ENCODE data around the gene NANOS3. TPM values are rescaled to one million over a fixed set of nuclear protein-coding genes. Genes with fewer than 3 reads are reported as not detected.

NANOS3 gene
- total and polyA plus RNA-seq, 9 of the 15 experiments (the other 6 are each of a cell fraction or from before 2014, with no cell fraction given): not detected

- ATAC-seq (peak; percentile 5; the same call in 2 of the 3 replicates), DNase-seq (ENCODE audit: extremely low read depth in 1 of 4, low spot score in 3 of 4) (peak in 1 of 4 experiments; percentile 36), FAIRE-seq (no peak)
- Histone ChIP-seq H3K9me3 (replicated peaks; ENCODE audit: control insufficient read depth, insufficient read depth, low read depth, low read length) (no peaks in the 10 kb centered on the region), H4K20me1 (replicated peaks; ENCODE audit: control insufficient read depth, insufficient read depth, low read length) (0 out of 2 replicates have a peak, but pooled peaks cover 3% of the 10 kb centered on the region), H3K27me3 (ENCODE audit: control insufficient read depth in 2 of 2, insufficient read depth in 2 of 2, low read length in 2 of 2) (no peaks in the 10 kb centered on the region), H3K4me1 (replicated peaks in 1 of 2; ENCODE audit: control insufficient read depth in 2 of 2, insufficient read depth in 2 of 2, low read length in 2 of 2) (peaks cover 44 to 87% of the 10 kb centered on the region in 2 experiments), H3K4me3 (peak overlapping the region; percentile 72), H3K27ac (ENCODE audit: extremely low read depth, low read depth, low read length) (peak overlapping the region; percentile 97), H2AFZ (ENCODE audit: low read depth, low read length) (no peak overlapping the region), H3K9me1 (ENCODE audit: control insufficient read depth, insufficient read depth, low read length) (no peaks in the 10 kb centered on the region), H3K9ac (ENCODE audit: insufficient read depth in 1 of 2, low read depth in 2 of 2, low read length in 2 of 2) (peak overlapping the region; percentile 91 to 98), H3K79me2 (ENCODE audit: control insufficient read depth, insufficient read depth, low read length) (peaks cover 67% of the 10 kb centered on the region), H3K36me3 (ENCODE audit: control insufficient read depth, insufficient read depth, low read length) (peaks cover 15% of the 10 kb centered on the region; the same call in 2 of the 3 replicates), H3K4me2 (ENCODE audit: insufficient read depth, low read length) (peak overlapping the region; percentile 92)
- CTCF ChIA-PET (ENCODE audit: low intra/inter-chr PET ratio): no interaction called here
- intact Hi-C loops (cut with micrococcal nuclease): no loop called here
- in situ Hi-C loops (cut with MboI): loop anchor here (10.0 kb wide), 1 partner anchor 567 kb away; no protein-coding TSS in a partner anchor
- WGBS (ENCODE audit: insufficient coverage, low coverage, missing lambda C conversion rate): 15% methylated on average over 26 of the region's 26 CpGs
- no TSS peak for BruUV-seq (replicated peaks)
- POLR2A ChIA-PET: interaction anchor here (0.6 to 1.2 kb wide), 13 partner anchors 8 to 421 kb away, joined by 3 to 5 read pairs (median 3); partner anchors contain the start of gene ZSWIM4
- TF ChIP-seq CHD2 (IDR thresholded peaks at IDR 0.05; ENCODE audit: low read depth, low read length) (peak; percentile 13; the same call in 1 of the 2 replicates), CHD7 (IDR thresholded peaks at IDR 0.05; ENCODE audit: low read depth, low read length) (peak; percentile 50), EHMT2 (IDR thresholded peaks at IDR 0.05) (no peak), MED1 (CRISPR knock-in tag; IDR thresholded peaks at IDR 0.05; ENCODE audit: borderline replicate concordance) (no peak), RUNX1 (IDR thresholded peaks at IDR 0.05; ENCODE audit: low read depth) (no peak), NCOR1 (IDR thresholded peaks at IDR 0.05) (peak; percentile 13; the same call in 1 of the 2 replicates)
- TF ChIP-seq, protein P1, sequence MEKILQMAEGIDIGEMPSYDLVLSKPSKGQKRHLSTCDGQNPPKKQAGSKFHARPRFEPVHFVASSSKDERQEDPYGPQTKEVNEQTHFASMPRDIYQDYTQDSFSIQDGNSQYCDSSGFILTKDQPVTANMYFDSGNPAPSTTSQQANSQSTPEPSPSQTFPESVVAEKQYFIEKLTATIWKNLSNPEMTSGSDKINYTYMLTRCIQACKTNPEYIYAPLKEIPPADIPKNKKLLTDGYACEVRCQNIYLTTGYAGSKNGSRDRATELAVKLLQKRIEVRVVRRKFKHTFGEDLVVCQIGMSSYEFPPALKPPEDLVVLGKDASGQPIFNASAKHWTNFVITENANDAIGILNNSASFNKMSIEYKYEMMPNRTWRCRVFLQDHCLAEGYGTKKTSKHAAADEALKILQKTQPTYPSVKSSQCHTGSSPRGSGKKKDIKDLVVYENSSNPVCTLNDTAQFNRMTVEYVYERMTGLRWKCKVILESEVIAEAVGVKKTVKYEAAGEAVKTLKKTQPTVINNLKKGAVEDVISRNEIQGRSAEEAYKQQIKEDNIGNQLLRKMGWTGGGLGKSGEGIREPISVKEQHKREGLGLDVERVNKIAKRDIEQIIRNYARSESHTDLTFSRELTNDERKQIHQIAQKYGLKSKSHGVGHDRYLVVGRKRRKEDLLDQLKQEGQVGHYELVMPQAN (IDR thresholded peaks at IDR 0.05; ENCODE audit: borderline replicate concordance): peak; percentile 60; the same call in 1 of the 2 replicates
Observed at GRCh38 chr19:13841086-13841961, 35.6 kb upstream of the NANOS3 start.
